Thyroid gland (tissue), 4 donors: ENCODE measurements around the gene CASP9. TPM values are rescaled to one million over a fixed set of nuclear protein-coding genes. Genes with fewer than 3 reads are reported as not detected.
A peak's percentile ranks its signal among the peaks of the same experiment; 100 is the strongest.

Experiments
- DNase-seq, 2 donors: peaks; one replicate each; pipeline ENCODE4 v3.0.0-alpha.2; 2019
- H3K27ac ChIP-seq, 3 donors: fragments of 200-600 bp; sonication (generic); 1 replicate in 2 of 3; 2 replicates in 1 of 3; pipeline ENCODE4 v1.5.1; 2016 to 2019; ENCODE audit warnings: mild to moderate bottlenecking in 1 of 3, moderate library complexity in 1 of 3
- H3K27me3 ChIP-seq: fragments of 200-600 bp; sonication (generic); one replicate; pipeline ENCODE4 v1.5.1; 2019
- H3K36me3 ChIP-seq, 2 donors: fragments of 200-600 bp; sonication (generic); one replicate each; pipeline ENCODE4 v1.5.1; 2016 to 2019
- H3K4me1 ChIP-seq, 2 donors: fragments of 200-600 bp; sonication (generic); one replicate each; pipeline ENCODE4 v1.5.1; 2017 to 2019
- H3K4me3 ChIP-seq, 3 donors: fragments of 200-600 bp; sonication (generic); replicated peaks in 1 of 3; 1 replicate in 2 of 3; 2 replicates in 1 of 3; pipeline ENCODE4 v1.5.1; 2016; ENCODE audit warnings: mild to moderate bottlenecking in 1 of 3
- H3K9me3 ChIP-seq: fragments of 200-600 bp; sonication (generic); one replicate; pipeline ENCODE4 v1.5.1; 2017
- POLR2A ChIP-seq, 2 donors: fragments of 450-650 bp; IDR thresholded peaks; one replicate each; pipeline ENCODE4 v1.6.1; 2017; ENCODE audit warnings: antibody characterized with exemption in 2 of 2, mild to moderate bottlenecking in 2 of 2, moderate library complexity in 1 of 2
- WGBS, 2 donors: methylation state at CpG; one replicate each; pipeline ENCODE4 v1.1.5; 2017; 5-methylcytosine and 5-hydroxymethylcytosine counted together
- intact Hi-C: fragments of 100-400 bp; cut with DNase I; formaldehyde crosslinking; loops from one replicate; pipeline ENCODE4 v1.15.1; 2023
- total RNA-seq, 4 donors: library from RNA; depleted of rRNA; stranded (reverse); fragments of >200 nt; gene quantifications; one replicate each; pipeline ENCODE4 v1.2.3, GENCODE V29; 2016
- TF ChIP-seq, protein P1 (sequence below), 6 experiments: fragments of 200-600 bp in 3 of 6; fragments of 450-650 bp in 3 of 6; sonication (generic) in 3 of 6; IDR thresholded peaks; one replicate each; pipeline ENCODE4 v1.5.1; 2016 to 2019; ENCODE audit warnings: antibody characterized with exemption in 6 of 6, mild to moderate bottlenecking in 2 of 6, inconsistent platforms in 1 of 6, moderate library complexity in 1 of 6

CASP9 gene
- 10 to 100 TPM; 16.9 to 29.8 (median 20.6) TPM for total RNA-seq

- no peaks in the 10 kb centered on the region for H3K9me3 ChIP-seq
- H3K4me1 ChIP-seq: peaks cover 28 to 35% of the 10 kb centered on the region in 2 donors
- intact Hi-C loops: no loop called here
These were observed at the start of gene CASP9 for GRCh38 chr1:15524021-15524282. TSS of gene CASP9 (minus strand) at chr1:15524215. CDS start at chr1:15524200, 15 bp downstream.

DNA sequence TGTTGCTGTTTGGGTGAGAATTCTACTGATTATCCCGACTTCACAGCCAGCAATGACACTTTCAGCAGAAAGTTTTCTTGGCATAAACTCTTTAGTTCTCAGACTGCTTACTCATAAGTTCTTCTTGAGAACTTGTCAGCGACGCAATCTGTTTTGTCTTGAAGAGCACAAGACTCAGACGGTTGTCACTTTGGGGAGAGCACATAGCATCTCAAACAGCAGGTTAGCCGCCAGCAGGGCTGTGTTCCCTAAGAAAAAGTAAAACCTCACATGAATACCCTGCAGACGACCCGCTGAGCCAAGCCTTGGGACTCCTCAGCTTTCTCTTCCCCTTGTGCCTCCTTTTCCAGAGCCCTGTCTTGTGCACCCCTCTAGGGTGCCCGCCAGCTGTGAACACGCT, 49.5 kb upstream of the CASP9 start:
- intact Hi-C loops: no loop called here
- H3K4me3 ChIP-seq: no peak overlapping the region
- H3K4me1 ChIP-seq: peaks cover 10 to 15% of the 10 kb centered on the region in 2 donors
- H3K9me3 ChIP-seq: no peaks in the 10 kb centered on the region
- no peaks in the 10 kb centered on the region for H3K27me3 ChIP-seq
- peak; percentile 18 to 22 for DNase-seq
- 62 to 64% methylated on average over 9 of the region's 9 CpGs for WGBS, 2 donors
- H3K36me3 ChIP-seq: peaks cover 0 to 3% of the 10 kb centered on the region in 2 donors
- peak overlapping the region; percentile 29 to 69 (median 41) for H3K27ac ChIP-seq
- no peak for TF ChIP-seq POLR2A (IDR thresholded peaks at IDR 0.05)
- TF ChIP-seq, protein P1, sequence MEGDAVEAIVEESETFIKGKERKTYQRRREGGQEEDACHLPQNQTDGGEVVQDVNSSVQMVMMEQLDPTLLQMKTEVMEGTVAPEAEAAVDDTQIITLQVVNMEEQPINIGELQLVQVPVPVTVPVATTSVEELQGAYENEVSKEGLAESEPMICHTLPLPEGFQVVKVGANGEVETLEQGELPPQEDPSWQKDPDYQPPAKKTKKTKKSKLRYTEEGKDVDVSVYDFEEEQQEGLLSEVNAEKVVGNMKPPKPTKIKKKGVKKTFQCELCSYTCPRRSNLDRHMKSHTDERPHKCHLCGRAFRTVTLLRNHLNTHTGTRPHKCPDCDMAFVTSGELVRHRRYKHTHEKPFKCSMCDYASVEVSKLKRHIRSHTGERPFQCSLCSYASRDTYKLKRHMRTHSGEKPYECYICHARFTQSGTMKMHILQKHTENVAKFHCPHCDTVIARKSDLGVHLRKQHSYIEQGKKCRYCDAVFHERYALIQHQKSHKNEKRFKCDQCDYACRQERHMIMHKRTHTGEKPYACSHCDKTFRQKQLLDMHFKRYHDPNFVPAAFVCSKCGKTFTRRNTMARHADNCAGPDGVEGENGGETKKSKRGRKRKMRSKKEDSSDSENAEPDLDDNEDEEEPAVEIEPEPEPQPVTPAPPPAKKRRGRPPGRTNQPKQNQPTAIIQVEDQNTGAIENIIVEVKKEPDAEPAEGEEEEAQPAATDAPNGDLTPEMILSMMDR (IDR thresholded peaks at IDR 0.05): no peak

More at GRCh38 chr1:15524021-15524282, at the start of gene CASP9:
- 0 to 5% methylated on average over 4 to 7 of the region's 27 CpGs for WGBS, 2 donors
- Histone ChIP-seq H3K27ac (peak within 1 kb of the TSS; percentile 94 to 99 (median 98)), H3K27me3 (no peaks in the 10 kb centered on the region), H3K36me3 (no peaks in the 10 kb centered on the region), H3K4me3 (peak within 1 kb of the TSS; percentile 5 to 65 (median 58))
- TF ChIP-seq, protein P1 (IDR thresholded peaks at IDR 0.05): no peak
- peak in 1 of 2 donors; percentile 78 for TF ChIP-seq POLR2A (IDR thresholded peaks at IDR 0.05)
- DNase-seq: no peak

DNA sequence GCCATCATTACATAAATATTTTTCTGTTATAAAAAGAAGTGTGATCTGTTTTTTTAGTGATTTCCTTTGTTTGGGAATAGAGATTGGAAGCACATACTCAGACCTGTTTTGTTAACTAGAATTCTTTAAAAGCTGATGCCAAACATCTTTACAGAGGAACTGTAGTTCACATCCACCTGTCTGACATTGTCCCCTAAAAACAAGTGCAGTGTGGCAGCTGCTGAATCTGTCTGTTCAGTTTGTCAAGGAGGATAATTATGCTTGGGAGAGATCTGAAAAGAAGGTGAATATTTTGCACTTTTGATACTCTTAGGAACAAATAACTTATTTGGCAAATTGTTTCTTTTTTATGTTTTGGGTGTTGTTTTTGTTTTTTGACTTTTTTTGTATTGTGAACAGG, 47.3 kb upstream of the CASP9 start:
- Histone ChIP-seq H3K27ac (peak overlapping the region; percentile 6 to 71 (median 17)), H3K4me3 (no peak overlapping the region), H3K4me1 (peaks cover 10 to 12% of the 10 kb centered on the region in 2 donors), H3K36me3 (peaks cover 16 to 22% of the 10 kb centered on the region in 2 donors), H3K9me3 (no peaks in the 10 kb centered on the region), H3K27me3 (no peaks in the 10 kb centered on the region)
- intact Hi-C loops: no loop called here
- no peak for DNase-seq
- TF ChIP-seq POLR2A (IDR thresholded peaks at IDR 0.05): no peak

GRCh38 chr1:15570861-15571260, 46.8 kb upstream of the CASP9 start:
- intact Hi-C loops: no loop called here
- DNase-seq: no peak
- Histone ChIP-seq H3K36me3 (peaks cover 20 to 26% of the 10 kb centered on the region in 2 donors), H3K27ac (peak overlapping the region; percentile 6 to 71 (median 17)), H3K4me1 (peaks cover 10 to 12% of the 10 kb centered on the region in 2 donors), H3K9me3 (no peaks in the 10 kb centered on the region), H3K27me3 (no peaks in the 10 kb centered on the region), H3K4me3 (no peak overlapping the region)
- WGBS, 2 donors: 92 to 100% methylated on average over 1 of the region's 1 CpG
- TF ChIP-seq, protein P1 (IDR thresholded peaks at IDR 0.05): no peak
- no peak for TF ChIP-seq POLR2A (IDR thresholded peaks at IDR 0.05)

GRCh38 chr1:15568387-15569073, 44.5 kb upstream of the CASP9 start:
- Histone ChIP-seq H3K4me3 (no peak overlapping the region), H3K4me1 (peaks cover 10 to 12% of the 10 kb centered on the region in 2 donors), H3K9me3 (no peaks in the 10 kb centered on the region), H3K27me3 (no peaks in the 10 kb centered on the region), H3K27ac (no peak overlapping the region), H3K36me3 (peaks cover 41 to 47% of the 10 kb centered on the region in 2 donors)
- intact Hi-C loops: no loop called here
- WGBS, 2 donors: 94% methylated on average over 18 of the region's 18 CpGs
- no peak for DNase-seq
- TF ChIP-seq, protein P1 (IDR thresholded peaks at IDR 0.05): no peak
- no peak for TF ChIP-seq POLR2A (IDR thresholded peaks at IDR 0.05)
